Epithelial cell of esophagus (primary cell): Measurements from ENCODE around the gene NUDT22.
A peak's percentile ranks its signal among the peaks of the same experiment; 100 is the strongest.

ENCODE experiments used
- DNase-seq: peaks from one replicate; pipeline ENCODE4 v3.0.0; 2010; ENCODE audit warnings: low read depth
- H3K4me3 ChIP-seq: 2 replicates; pipeline ENCODE4 v1.5.1; 2011; ENCODE audit warnings: mild to moderate bottlenecking, low read length, control low read depth
- TF ChIP-seq, protein P1 (sequence below): IDR thresholded peaks from 2 replicates; pipeline ENCODE4 v1.5.1; 2011; ENCODE audit warnings: low read depth, mild to moderate bottlenecking, low read length, control low read depth, inconsistent platforms; ENCODE audit not compliant: insufficient read depth; ENCODE audit errors: missing control alignments

NUDT22 gene, protein sequence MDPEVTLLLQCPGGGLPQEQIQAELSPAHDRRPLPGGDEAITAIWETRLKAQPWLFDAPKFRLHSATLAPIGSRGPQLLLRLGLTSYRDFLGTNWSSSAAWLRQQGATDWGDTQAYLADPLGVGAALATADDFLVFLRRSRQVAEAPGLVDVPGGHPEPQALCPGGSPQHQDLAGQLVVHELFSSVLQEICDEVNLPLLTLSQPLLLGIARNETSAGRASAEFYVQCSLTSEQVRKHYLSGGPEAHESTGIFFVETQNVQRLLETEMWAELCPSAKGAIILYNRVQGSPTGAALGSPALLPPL

DNA sequence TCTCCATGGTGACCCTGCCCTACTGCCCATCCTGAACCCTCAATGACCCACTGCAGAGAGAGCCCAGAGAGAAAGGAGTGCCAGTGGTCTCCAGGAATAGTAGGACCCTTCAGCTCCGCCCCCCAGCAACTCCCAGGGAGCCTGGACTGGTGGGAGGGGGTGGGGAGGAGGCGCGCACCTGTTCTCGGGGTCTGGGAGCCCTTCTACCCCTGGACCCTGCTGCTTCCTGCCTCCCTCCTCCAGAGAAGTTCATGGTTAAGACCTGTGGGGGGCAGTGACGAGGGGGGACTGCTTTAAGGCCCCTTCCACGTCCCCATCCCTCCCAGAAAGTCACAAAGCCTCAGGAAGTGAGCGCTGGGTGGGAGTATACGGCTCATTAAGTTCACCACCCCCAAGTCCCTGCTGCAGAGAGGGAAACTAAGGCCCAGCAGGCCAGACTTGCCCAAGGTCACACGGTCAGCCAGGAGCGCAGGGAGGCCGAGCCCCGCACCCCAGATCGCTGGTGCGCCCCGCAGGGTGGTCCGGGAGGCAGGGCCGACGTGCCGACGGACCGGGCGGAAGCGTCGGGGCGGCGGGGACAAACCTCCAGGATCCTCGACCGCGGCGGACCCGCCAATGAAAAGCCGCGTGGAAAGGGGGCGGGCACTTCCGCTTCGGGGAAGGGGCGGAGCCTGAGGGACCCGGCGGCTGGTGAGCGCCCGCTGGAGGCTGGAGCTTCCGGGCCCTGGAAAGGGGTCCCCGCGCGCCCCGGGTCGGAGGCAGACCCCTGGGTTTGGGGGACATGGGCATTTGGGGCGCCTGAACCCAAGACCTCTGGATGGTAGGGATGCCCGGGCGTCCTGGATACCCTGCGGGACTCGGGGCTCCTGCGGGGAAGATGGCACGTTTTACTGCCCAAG is at the start of gene NUDT22, which contains the start of gene TRPT1:
TSS of gene NUDT22 (plus strand) at position 667 of the 899 bp plus-strand sequence. CDS start 379 bp downstream, outside the sequence.
TSS of gene TRPT1 (minus strand) at position 579 of the 899 bp plus-strand sequence. CDS start at position 253, 326 bp downstream.
- H3K4me3 ChIP-seq: peak within 1 kb of the TSS; percentile 74
- TF ChIP-seq, protein P1, sequence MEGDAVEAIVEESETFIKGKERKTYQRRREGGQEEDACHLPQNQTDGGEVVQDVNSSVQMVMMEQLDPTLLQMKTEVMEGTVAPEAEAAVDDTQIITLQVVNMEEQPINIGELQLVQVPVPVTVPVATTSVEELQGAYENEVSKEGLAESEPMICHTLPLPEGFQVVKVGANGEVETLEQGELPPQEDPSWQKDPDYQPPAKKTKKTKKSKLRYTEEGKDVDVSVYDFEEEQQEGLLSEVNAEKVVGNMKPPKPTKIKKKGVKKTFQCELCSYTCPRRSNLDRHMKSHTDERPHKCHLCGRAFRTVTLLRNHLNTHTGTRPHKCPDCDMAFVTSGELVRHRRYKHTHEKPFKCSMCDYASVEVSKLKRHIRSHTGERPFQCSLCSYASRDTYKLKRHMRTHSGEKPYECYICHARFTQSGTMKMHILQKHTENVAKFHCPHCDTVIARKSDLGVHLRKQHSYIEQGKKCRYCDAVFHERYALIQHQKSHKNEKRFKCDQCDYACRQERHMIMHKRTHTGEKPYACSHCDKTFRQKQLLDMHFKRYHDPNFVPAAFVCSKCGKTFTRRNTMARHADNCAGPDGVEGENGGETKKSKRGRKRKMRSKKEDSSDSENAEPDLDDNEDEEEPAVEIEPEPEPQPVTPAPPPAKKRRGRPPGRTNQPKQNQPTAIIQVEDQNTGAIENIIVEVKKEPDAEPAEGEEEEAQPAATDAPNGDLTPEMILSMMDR: peak; percentile 44
- DNase-seq: peak; percentile 83

DNA sequence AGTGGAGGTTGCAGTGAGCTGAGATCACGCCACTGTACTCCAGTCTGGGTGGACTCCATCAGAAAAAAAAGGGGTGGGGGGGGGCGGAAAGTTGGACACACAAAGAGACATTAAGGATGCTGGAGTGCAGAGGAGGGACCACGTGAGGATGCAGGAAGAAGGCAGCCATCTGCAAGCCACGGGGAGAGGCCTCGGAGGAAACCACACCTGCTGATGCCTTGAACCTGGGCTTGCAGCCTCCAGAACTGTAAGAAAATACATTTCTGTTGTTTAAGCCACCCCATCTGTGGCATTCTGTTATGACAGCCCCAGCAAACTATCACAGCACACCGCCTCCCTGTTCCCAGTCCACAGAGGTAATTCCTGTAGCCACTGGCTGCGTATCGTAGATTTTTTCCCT is 49.3 kb upstream of the NUDT22 start:
- no peak overlapping the region for H3K4me3 ChIP-seq
- DNase-seq: no peak
- TF ChIP-seq, protein P1: no peak

DNA sequence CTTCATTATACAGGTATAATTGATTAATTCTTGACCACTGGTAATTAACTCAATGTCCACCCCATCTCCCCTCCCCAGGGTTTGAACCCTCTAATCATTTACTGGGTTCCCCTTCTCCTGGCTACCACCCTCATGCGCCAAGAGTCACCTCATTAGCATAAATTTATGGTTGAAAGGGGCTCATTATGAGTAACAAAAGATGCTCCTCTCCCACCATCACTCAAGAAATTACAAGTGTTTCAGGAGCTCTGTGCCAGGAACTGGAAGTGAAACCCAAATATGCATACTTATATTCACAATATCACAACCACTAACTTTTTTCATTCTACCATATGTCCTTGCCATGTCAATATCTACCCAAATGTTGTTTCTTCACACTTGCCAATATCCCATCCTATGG is 47.9 kb upstream of the NUDT22 start:
- TF ChIP-seq, protein P1: no peak
- no peak for DNase-seq
- no peak overlapping the region for H3K4me3 ChIP-seq

DNA sequence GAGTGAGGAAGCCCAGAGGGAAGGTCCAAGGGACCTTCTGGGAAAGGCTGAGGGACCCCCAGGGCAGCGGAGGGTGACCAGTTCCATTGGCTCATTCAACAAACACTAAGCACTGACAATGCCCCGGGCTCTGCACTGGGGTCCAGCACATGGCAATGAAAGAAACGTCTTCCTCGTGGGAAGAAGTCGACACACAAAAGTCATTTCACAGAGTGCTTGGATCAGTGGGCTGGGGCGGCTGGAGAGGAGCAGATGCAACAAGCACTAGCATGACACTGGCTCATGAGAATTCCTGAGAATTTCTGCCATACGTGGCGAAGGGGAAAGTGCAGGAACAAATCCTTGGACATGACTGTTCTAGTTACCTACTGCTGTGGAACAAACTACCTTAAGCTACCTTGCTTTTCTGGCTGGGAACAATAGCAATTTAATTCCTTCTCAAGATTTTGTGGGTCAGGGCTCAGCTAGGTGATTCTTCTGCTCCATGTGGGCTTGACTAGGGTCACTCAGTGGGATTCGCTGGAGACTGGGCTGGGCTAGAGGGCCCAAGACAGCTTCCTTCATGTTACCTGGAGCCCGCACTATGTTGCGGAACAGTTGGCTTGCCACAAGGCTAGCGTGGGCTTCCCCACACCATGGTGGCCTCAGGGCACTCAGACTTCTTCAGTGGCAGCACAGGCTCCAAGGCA is 47.0 kb upstream of the NUDT22 start:
- no peak for DNase-seq
- TF ChIP-seq, protein P1: no peak
- H3K4me3 ChIP-seq: no peak overlapping the region

DNA sequence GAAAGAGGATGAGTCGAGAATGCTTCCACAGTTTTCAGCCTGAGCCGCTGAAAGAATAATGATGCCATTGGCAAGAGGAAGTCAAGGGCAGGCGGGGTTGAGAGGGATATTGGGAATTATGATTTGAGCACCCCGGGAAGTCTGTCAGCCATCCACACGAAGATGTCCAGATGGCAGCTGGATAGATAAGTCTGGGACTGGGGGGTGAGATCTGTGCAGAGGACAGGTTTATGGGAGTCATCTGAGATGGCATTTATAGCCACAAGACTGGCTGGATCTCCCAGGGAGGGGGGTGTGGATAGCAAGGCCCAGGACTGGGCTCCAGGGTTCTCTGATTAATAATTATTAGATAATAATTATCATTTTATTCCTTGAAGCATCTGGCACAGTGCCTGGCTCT is 45.2 kb upstream of the NUDT22 start:
- no peak for DNase-seq
- no peak overlapping the region for H3K4me3 ChIP-seq
- TF ChIP-seq, protein P1: no peak

DNA sequence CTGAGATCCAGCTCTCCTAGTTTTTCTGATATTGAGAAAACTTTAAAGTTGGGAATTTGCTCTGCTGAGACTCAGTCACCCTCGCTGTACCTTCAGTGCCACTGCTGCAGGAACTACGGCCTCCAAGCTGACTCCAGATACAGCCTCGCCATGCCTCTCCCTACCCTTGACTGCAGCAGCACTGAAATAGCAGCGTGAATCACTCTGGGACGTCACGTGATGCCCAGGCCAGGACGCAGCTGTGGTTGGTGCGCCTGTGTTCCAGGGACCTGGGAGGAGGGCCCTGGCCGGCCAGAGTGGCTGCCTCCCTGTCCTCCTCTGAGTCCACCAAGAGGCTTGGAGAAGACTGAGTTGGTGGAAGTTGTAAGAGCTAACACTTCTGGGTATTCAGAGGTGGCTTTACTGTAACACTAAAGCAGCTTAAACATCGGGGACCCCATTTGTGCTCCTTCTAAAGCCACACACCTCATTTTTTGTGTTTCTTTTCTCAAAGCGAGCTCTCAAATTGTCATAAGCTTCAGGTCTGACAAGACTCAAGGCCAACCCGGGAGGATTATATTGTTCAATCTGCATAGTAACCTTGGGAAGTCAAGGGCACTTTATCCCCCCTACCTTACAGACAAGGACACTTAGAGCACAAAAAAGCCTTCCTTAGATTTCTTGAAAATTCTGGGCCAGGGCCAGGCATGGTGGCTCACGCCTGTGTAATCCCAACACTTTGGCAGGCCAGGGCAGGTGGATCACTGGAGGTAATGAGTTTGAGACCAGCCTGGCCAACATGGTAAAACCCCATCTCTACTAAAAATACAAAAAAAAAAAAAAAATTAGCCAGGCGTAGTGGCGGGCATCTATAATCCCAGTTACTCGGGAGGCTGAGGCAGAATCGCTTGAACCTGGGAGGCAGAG is 44.3 kb upstream of the NUDT22 start:
- TF ChIP-seq, protein P1: no peak
- no peak overlapping the region for H3K4me3 ChIP-seq
- DNase-seq: peak; percentile 92
